ENCODE measurements around the gene KRTAP5-5. TPM values are rescaled to one million over a fixed set of nuclear protein-coding genes. Genes with fewer than 3 reads are reported as not detected.

KRTAP5-5 gene
- total RNA-seq, 1 experiment from 2014 or later = not detected

DNA sequence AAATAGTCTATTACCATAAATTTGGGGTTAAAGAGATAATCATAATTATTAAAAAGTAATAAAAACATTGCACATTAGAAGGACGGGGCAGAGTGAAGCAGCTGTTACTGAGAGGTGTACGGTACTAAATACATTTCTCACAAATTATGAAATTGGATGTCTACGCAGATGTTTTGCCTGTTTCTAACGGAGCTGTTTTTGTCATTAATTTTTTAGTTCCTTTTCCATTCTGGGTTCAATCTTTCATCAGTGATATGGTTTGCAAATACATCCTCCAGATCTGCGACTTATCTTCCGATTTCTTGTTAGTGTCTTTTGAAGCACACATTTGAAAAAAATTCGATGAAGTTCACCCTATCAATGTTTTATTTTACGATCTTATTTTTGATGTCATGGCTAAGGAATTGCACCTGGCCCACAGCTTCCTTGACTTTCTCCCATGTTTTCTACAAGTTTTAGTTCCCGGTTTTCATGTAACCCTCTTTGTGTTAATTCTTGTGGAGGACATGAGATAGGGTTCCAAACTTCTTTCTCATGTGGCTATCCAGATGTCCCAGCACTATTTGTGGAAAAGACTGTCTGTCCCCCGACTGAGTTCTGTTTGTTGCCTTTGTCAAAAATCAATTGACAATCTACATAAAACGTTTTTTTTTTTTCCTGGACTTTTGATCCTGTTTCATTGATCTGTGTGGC is 46.1 kb downstream of the KRTAP5-5 start:
- Histone ChIP-seq H2AFZ (ENCODE audit: low read length) (no peak overlapping the region), H3K9ac (ENCODE audit: low read length) (no peak overlapping the region)

DNA sequence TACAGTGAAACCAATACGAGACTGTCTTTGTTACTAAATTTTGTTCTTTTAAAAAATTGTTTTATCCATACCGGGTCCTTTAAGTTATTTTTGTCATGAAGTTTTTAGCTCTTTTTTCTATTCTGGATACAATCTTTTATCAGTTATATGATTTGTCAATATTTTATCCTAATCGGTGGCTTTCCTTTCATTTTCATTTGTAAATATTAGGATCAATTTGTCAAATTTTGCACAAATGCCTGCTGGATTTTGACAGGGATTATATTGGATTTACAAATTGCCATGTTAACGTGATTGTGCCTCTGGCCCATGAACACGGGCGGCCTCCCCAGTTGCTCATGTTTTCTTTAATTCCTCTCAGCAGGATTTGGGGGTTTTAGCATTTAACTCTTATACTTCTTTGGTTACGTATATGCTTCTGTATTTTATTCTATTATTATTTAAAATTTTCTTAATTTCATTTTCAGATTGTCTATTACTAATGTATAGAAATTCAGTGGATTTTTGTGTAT is 46.7 kb downstream of the KRTAP5-5 start:
- Histone ChIP-seq H3K4me3 (ENCODE audit: low read length) (no peak overlapping the region), H3K36me3 (ENCODE audit: insufficient read depth, low read length) (no peaks in the 10 kb centered on the region), H4K20me1 (ENCODE audit: insufficient read depth, low read depth, low read length) (no peaks in the 10 kb centered on the region), H3K27ac (ENCODE audit: low read length) (no peak overlapping the region), H3K4me2 (ENCODE audit: low read depth, low read length, poor library complexity, severe bottlenecking) (no peak overlapping the region), H3K27me3 (ENCODE audit: low read length) (no peaks in the 10 kb centered on the region), H3K9ac (ENCODE audit: low read length) (no peak overlapping the region), H2AFZ (ENCODE audit: low read length) (no peak overlapping the region), H3K9me3 (ENCODE audit: low read length) (no peaks in the 10 kb centered on the region), H3K9me2 (replicated peaks; ENCODE audit: insufficient read depth, low read length) (no peaks in the 10 kb centered on the region), H3K4me1 (ENCODE audit: low read length) (no peaks in the 10 kb centered on the region), H3K79me2 (ENCODE audit: low read length) (no peaks in the 10 kb centered on the region)
- DNase-seq = no peak

More for the DNA sequence above, 46.1 kb downstream of the KRTAP5-5 start:
- Histone ChIP-seq H3K9me2 (replicated peaks; ENCODE audit: insufficient read depth, low read length) (no peaks in the 10 kb centered on the region), H3K4me3 (ENCODE audit: low read length) (no peak overlapping the region), H3K79me2 (ENCODE audit: low read length) (no peaks in the 10 kb centered on the region), H3K27ac (ENCODE audit: low read length) (no peak overlapping the region), H4K20me1 (ENCODE audit: insufficient read depth, low read depth, low read length) (no peaks in the 10 kb centered on the region), H3K4me1 (ENCODE audit: low read length) (no peaks in the 10 kb centered on the region), H3K9me3 (ENCODE audit: low read length) (no peaks in the 10 kb centered on the region), H3K27me3 (ENCODE audit: low read length) (no peaks in the 10 kb centered on the region), H3K36me3 (ENCODE audit: insufficient read depth, low read length) (no peaks in the 10 kb centered on the region), H3K4me2 (ENCODE audit: low read depth, low read length, poor library complexity, severe bottlenecking) (no peak overlapping the region)
- peak; percentile 14 for DNase-seq

DNA sequence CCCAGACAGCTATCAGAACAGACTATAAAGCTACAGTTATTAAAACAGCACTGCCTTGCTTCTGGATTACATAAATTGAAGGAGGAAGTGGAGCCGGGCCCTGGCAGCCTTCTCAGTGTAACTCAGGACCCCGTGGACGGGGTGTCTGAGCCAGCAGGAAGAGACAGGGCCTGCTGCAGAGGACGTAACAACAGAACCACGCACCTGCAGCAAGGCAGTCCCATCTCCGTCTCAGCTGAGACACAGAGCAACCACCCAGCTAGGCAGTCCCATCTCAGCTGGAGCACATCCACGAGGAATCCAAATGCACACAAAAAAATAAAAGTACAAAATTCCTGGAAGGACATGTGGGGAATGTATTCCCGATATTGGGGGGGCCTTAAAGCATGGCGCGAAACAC is 50.3 kb downstream of the KRTAP5-5 start:
- no peak overlapping the region for H3K4me2 ChIP-seq (ENCODE audit: low read depth, low read length, poor library complexity, severe bottlenecking)
- H3K9me2 ChIP-seq (replicated peaks; ENCODE audit: insufficient read depth, low read length) = no peaks in the 10 kb centered on the region
- H3K36me3 ChIP-seq (ENCODE audit: insufficient read depth, low read length) = no peaks in the 10 kb centered on the region
- no peak overlapping the region for H3K9ac ChIP-seq (ENCODE audit: low read length)
- no peak overlapping the region for H3K4me3 ChIP-seq (ENCODE audit: low read length)
- no peaks in the 10 kb centered on the region for H3K9me3 ChIP-seq (ENCODE audit: low read length)
- no peaks in the 10 kb centered on the region for H3K4me1 ChIP-seq (ENCODE audit: low read length)
- no peaks in the 10 kb centered on the region for H4K20me1 ChIP-seq (ENCODE audit: insufficient read depth, low read depth, low read length)
- H3K27me3 ChIP-seq (ENCODE audit: low read length) = no peaks in the 10 kb centered on the region
- H3K79me2 ChIP-seq (ENCODE audit: low read length) = no peaks in the 10 kb centered on the region
- no peak overlapping the region for H3K27ac ChIP-seq (ENCODE audit: low read length)
- no peak for DNase-seq
- no peak overlapping the region for H2AFZ ChIP-seq (ENCODE audit: low read length)

Other genes starting within 250 kb of the KRTAP5-5 start
- gene BRSK2, start 239.8 kb upstream of the KRTAP5-5 start, total RNA-seq (2014; rRNA removed; shearing (Covaris generic); ENCODE audit: low replicate concordance) = not detected in 2 replicates
- 8.8 and 17.2 TPM in 2 replicates for gene MOB2, start 143.0 kb upstream of the KRTAP5-5 start, total RNA-seq (2014; rRNA removed; shearing (Covaris generic); ENCODE audit: low replicate concordance)
- gene DUSP8, start 57.5 kb upstream of the KRTAP5-5 start, total RNA-seq (2014; rRNA removed; shearing (Covaris generic); ENCODE audit: low replicate concordance) = not detected in 2 replicates
- gene KRTAP5-1, start 44.5 kb upstream of the KRTAP5-5 start, total RNA-seq (2014; rRNA removed; shearing (Covaris generic); ENCODE audit: low replicate concordance) = not detected in 2 replicates
- not detected in 2 replicates for gene KRTAP5-2, start 31.5 kb upstream of the KRTAP5-5 start, total RNA-seq (2014; rRNA removed; shearing (Covaris generic); ENCODE audit: low replicate concordance)
- gene KRTAP5-3, start 21.3 kb upstream of the KRTAP5-5 start, total RNA-seq (2014; rRNA removed; shearing (Covaris generic); ENCODE audit: low replicate concordance) = not detected in 2 replicates
- gene KRTAP5-4, start 7.6 kb upstream of the KRTAP5-5 start, total RNA-seq (2014; rRNA removed; shearing (Covaris generic); ENCODE audit: low replicate concordance) = not detected in 2 replicates
- not detected in 2 replicates for gene KRTAP5-6, start 67.4 kb downstream of the KRTAP5-5 start, total RNA-seq (2014; rRNA removed; shearing (Covaris generic); ENCODE audit: low replicate concordance)
- gene IFITM10, start 120.8 kb downstream of the KRTAP5-5 start, total RNA-seq (2014; rRNA removed; shearing (Covaris generic); ENCODE audit: low replicate concordance) = not detected in 2 replicates
- gene CTSD, start 134.2 kb downstream of the KRTAP5-5 start, total RNA-seq (2014; rRNA removed; shearing (Covaris generic); ENCODE audit: low replicate concordance) = 26.1 and 52.8 TPM in 2 replicates
- 0.29 TPM in 1 of 2 replicates, not detected in the other for gene SYT8, start 205.2 kb downstream of the KRTAP5-5 start, total RNA-seq (2014; rRNA removed; shearing (Covaris generic); ENCODE audit: low replicate concordance)
- gene TNNI2, start 209.2 kb downstream of the KRTAP5-5 start, total RNA-seq (2014; rRNA removed; shearing (Covaris generic); ENCODE audit: low replicate concordance) = 0.36 TPM in 1 of 2 replicates, not detected in the other
- 46.9 and 115 TPM in 2 replicates for gene LSP1, start 223.3 kb downstream of the KRTAP5-5 start, total RNA-seq (2014; rRNA removed; shearing (Covaris generic); ENCODE audit: low replicate concordance)

All from Karpas-422 (cell line).